ENCODE results near the gene CWC22.

GRCh38 chr2:179949438-179949837 is 57.7 kb downstream of the CWC22 start:
- TF ChIP-seq CTCF (conservative IDR thresholded peaks at IDR 0.05 in 1 of 2, IDR thresholded peaks at IDR 0.05 in 1 of 2; ENCODE audit: extremely low read depth in 1 of 2, insufficient read depth in 1 of 2, low read depth in 1 of 2, low read length in 2 of 2) (no peak), EZH2 (IDR thresholded peaks at IDR 0.05; ENCODE audit: borderline replicate concordance, low read length) (no peak)
